ENCODE measurements around the gene CALD1.

The CALD1 gene

GRCh38 chr7:135001390-135002165 is 222.1 kb downstream of the CALD1 start:
- DNase-seq (ENCODE audit: low read depth): peak; percentile 28

- no peak for DNase-seq (ENCODE audit: low read depth)
Measured at GRCh38 chr7:135012229-135012628, 232.8 kb downstream of the CALD1 start.

Measured in iris pigment epithelial cell (primary cell).